ENCODE data around the gene KRTAP1-1.
"Not testable (repeated sequence)": the region's sequence is repeated elsewhere in the genome, so short reads cannot be mapped to it uniquely, and the experiment has no call there.

Gene KRTAP1-1

GRCh38 chr17:41054556-41054955 lies 13.3 kb upstream of the KRTAP1-1 start:
- DNase-seq = not testable (repeated sequence)

GRCh38 chr17:41054025-41054424 lies 12.8 kb upstream of the KRTAP1-1 start:
- DNase-seq = no peak

GRCh38 chr17:41052566-41052965 lies 11.3 kb upstream of the KRTAP1-1 start:
- DNase-seq = no peak

GRCh38 chr17:41049110-41049509 lies 7.9 kb upstream of the KRTAP1-1 start:
- no peak for DNase-seq

- no peak for DNase-seq
Measured at GRCh38 chr17:41048441-41048840, 7.2 kb upstream of the KRTAP1-1 start.

GRCh38 chr17:41046735-41047465 lies 5.7 kb upstream of the KRTAP1-1 start, which contains the start of gene KRTAP2-1:
Gene KRTAP2-1, minus strand, starts transcription at chr17:41047316. Its CDS starts 49 bp downstream, at chr17:41047267.
- DNase-seq = not testable (repeated sequence)

GRCh38 chr17:41042953-41043352 lies 1.7 kb upstream of the KRTAP1-1 start:
- DNase-seq = no peak

- no peak for DNase-seq
Measured at GRCh38 chr17:41037853-41038350, 3.3 kb downstream of the KRTAP1-1 start.

- not testable (repeated sequence) for DNase-seq
Measured at GRCh38 chr17:41034346-41034935, 6.8 kb downstream of the KRTAP1-1 start, which contains the start of gene KRTAP1-3. Gene KRTAP1-3, minus strand, starts transcription at chr17:41034874. Its CDS starts 53 bp downstream, at chr17:41034821.

GRCh38 chr17:41029633-41030245 lies 11.5 kb downstream of the KRTAP1-1 start, which contains the start of gene KRTAP1-4:
Gene KRTAP1-4, minus strand, starts transcription at chr17:41030195. Its CDS starts 117 bp downstream, at chr17:41030078.
- no peak for DNase-seq

- no peak for DNase-seq
Measured at GRCh38 chr17:41026715-41027471, 14.4 kb downstream of the KRTAP1-1 start, which contains the start of gene KRTAP1-5. Gene KRTAP1-5, minus strand, starts transcription at chr17:41027208. Its CDS starts 53 bp downstream, at chr17:41027155.

GRCh38 chr17:41024697-41025096 lies 16.6 kb downstream of the KRTAP1-1 start:
- DNase-seq = no peak

- no peak for DNase-seq
Measured at GRCh38 chr17:41020336-41020735, 20.9 kb downstream of the KRTAP1-1 start.

- DNase-seq = no peak
Measured at GRCh38 chr17:41019415-41019814, 21.8 kb downstream of the KRTAP1-1 start.

- no peak for DNase-seq
Measured at GRCh38 chr17:41018541-41018940, 22.7 kb downstream of the KRTAP1-1 start.

- DNase-seq = no peak
Measured at GRCh38 chr17:41016578-41017215, 24.6 kb downstream of the KRTAP1-1 start.

- no peak for DNase-seq
Measured at GRCh38 chr17:41015454-41015853, 25.8 kb downstream of the KRTAP1-1 start.

GRCh38 chr17:41013606-41014005 lies 27.6 kb downstream of the KRTAP1-1 start:
- no peak for DNase-seq

GRCh38 chr17:41013181-41013580 lies 28.1 kb downstream of the KRTAP1-1 start:
- DNase-seq = no peak

GRCh38 chr17:41012326-41013120 lies 28.7 kb downstream of the KRTAP1-1 start:
- no peak for DNase-seq

GRCh38 chr17:41010441-41010840 lies 30.8 kb downstream of the KRTAP1-1 start:
- DNase-seq = no peak
